ENCODE data around the gene SEC16A. TPM values are rescaled to one million over a fixed set of nuclear protein-coding genes. Genes with fewer than 3 reads are reported as not detected.

The SEC16A gene
- total RNA-seq, 1 donor from 2014 or later = 23.4 TPM

GRCh38 chr9:136416427-136416826 lies 66.4 kb downstream of the SEC16A start:
- H3K9me3 ChIP-seq (replicated peaks) = no peaks in the 10 kb centered on the region

GRCh38 chr9:136412962-136413361 lies 69.9 kb downstream of the SEC16A start:
- TF ChIP-seq CTCF (IDR thresholded peaks at IDR 0.05; ENCODE audit: borderline replicate concordance) = no peak
- intact Hi-C loops (cut with micrococcal nuclease) = no loop called here
- Histone ChIP-seq H3K4me3 (no peak overlapping the region), H3K9me3 (replicated peaks) (no peaks in the 10 kb centered on the region), H3K4me1 (peaks cover 39% of the 10 kb centered on the region), H3K27me3 (ENCODE audit: low read depth) (no peaks in the 10 kb centered on the region), H3K27ac (replicated peaks) (no peak overlapping the region), H3K36me3 (peaks cover 59% of the 10 kb centered on the region)
- no peak for DNase-seq

More at GRCh38 chr9:136416427-136416826, 66.4 kb downstream of the SEC16A start:
- intact Hi-C loops (cut with micrococcal nuclease) = no loop called here
- TF ChIP-seq CTCF (IDR thresholded peaks at IDR 0.05; ENCODE audit: borderline replicate concordance) = no peak
- peaks cover 15% of the 10 kb centered on the region for H3K4me1 ChIP-seq
- H3K27me3 ChIP-seq (ENCODE audit: low read depth) = no peaks in the 10 kb centered on the region
- H3K4me3 ChIP-seq = no peak overlapping the region
- peaks cover 94% of the 10 kb centered on the region for H3K36me3 ChIP-seq
- no peak overlapping the region for H3K27ac ChIP-seq (replicated peaks)
- DNase-seq = no peak

GRCh38 chr9:136411378-136411777 lies 71.5 kb downstream of the SEC16A start:
- peak overlapping the region; percentile 88 for H3K27ac ChIP-seq (replicated peaks)
- intact Hi-C loops (cut with micrococcal nuclease) = no loop called here

GRCh38 chr9:136410500-136411287 lies 72.1 kb downstream of the SEC16A start, which contains the start of the genes ENTR1 and PMPCA:
ENTR1 (minus strand) TSS chr9:136410614; CDS start chr9:136410397, 217 bp downstream.
PMPCA (plus strand) TSS chr9:136410658; CDS start chr9:136410669, 11 bp downstream.
- Histone ChIP-seq H3K4me3 (peak within 1 kb of the TSS; percentile 97), H3K9me3 (replicated peaks) (no peaks in the 10 kb centered on the region), H3K4me1 (peaks cover 39% of the 10 kb centered on the region), H3K27ac (replicated peaks) (peak within 1 kb of the TSS; percentile 88), H3K27me3 (ENCODE audit: low read depth) (no peaks in the 10 kb centered on the region), H3K36me3 (peaks cover 57% of the 10 kb centered on the region)
- TF ChIP-seq CTCF (IDR thresholded peaks at IDR 0.05; ENCODE audit: borderline replicate concordance) = no peak
- peak; percentile 93 for DNase-seq
- intact Hi-C loops (cut with micrococcal nuclease) = no loop called here

More at GRCh38 chr9:136411378-136411777, 71.5 kb downstream of the SEC16A start:
- peaks cover 57% of the 10 kb centered on the region for H3K36me3 ChIP-seq
- H3K9me3 ChIP-seq (replicated peaks) = no peaks in the 10 kb centered on the region
- no peak for DNase-seq
- no peak for TF ChIP-seq CTCF (IDR thresholded peaks at IDR 0.05; ENCODE audit: borderline replicate concordance)
- no peaks in the 10 kb centered on the region for H3K27me3 ChIP-seq (ENCODE audit: low read depth)
- H3K4me1 ChIP-seq = peaks cover 39% of the 10 kb centered on the region
- peak overlapping the region; percentile 97 for H3K4me3 ChIP-seq

- Histone ChIP-seq H3K9me3 (replicated peaks) (no peaks in the 10 kb centered on the region), H3K27me3 (ENCODE audit: low read depth) (no peaks in the 10 kb centered on the region), H3K36me3 (peaks cover 57% of the 10 kb centered on the region), H3K4me1 (peaks cover 44% of the 10 kb centered on the region), H3K27ac (replicated peaks) (peak overlapping the region; percentile 88), H3K4me3 (peak overlapping the region; percentile 97)
- TF ChIP-seq CTCF (IDR thresholded peaks at IDR 0.05; ENCODE audit: borderline replicate concordance) = no peak
- DNase-seq = no peak
- intact Hi-C loops (cut with micrococcal nuclease) = no loop called here
These were observed 73.0 kb downstream of the SEC16A start for GRCh38 chr9:136409557-136410455.

All from left ventricle myocardium inferior (tissue), 1 donor.